GM13977 (cell line): ENCODE measurements around the gene NEK7.
"Not testable (repeated sequence)": the region's sequence is repeated elsewhere in the genome, so short reads cannot be mapped to it uniquely, and the experiment has no call there.

Source experiments
- DNase-seq: peaks from one replicate; pipeline ENCODE4 v3.0.0; 2012; ENCODE audit warnings: low spot score
- CTCF ChIP-seq: IDR thresholded peaks from 2 replicates; pipeline ENCODE4 v1.5.1; 2012; ENCODE audit warnings: mild to moderate bottlenecking, control low read depth; ENCODE audit not compliant: insufficient read depth; ENCODE audit errors: extremely low read depth, missing control alignments
- in situ Hi-C: fragments of 300-500 bp; cut with MboI; formaldehyde crosslinking; loops from one replicate; pipeline ENCODE4 v1.12.0; 2022; ENCODE audit warnings: low sequenced_read_pairs, low pct_unique_long_range_greater_than_20kb, mixed read lengths, inconsistent platforms; ENCODE audit not compliant: unreplicated experiment

The NEK7 gene

GRCh38 chr1:198183605-198184004 lies 26.8 kb downstream of the NEK7 start:
- no peak for DNase-seq
- TF ChIP-seq CTCF, result no peak
- in situ Hi-C loops, result no loop called here

GRCh38 chr1:198184516-198184915 lies 27.7 kb downstream of the NEK7 start:
- in situ Hi-C loops, result no loop called here
- TF ChIP-seq CTCF, result no peak
- no peak for DNase-seq

GRCh38 chr1:198185146-198185545 lies 28.3 kb downstream of the NEK7 start:
- in situ Hi-C loops, result no loop called here
- no peak for DNase-seq
- TF ChIP-seq CTCF, result no peak

DNA sequence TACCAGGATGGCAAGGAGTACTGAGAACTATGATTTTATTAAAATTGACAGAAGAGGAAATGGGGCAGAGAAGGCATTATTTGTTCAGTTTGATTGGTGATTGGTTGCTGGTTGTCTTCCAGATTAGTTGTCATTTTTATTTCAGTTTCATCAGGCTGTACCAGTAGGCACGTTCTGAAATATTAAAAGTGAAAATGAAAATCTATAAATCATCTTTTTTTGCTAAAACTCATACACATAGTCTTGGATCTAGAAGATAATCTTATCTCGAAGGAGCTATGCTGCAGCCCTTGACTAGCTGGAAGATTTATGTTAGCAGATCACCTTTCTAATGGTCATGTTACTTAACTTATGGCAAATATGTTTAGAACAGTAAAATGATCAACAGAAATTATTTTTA lies 29.0 kb downstream of the NEK7 start:
- in situ Hi-C loops, result no loop called here
- DNase-seq, result no peak
- no peak for TF ChIP-seq CTCF

GRCh38 chr1:198186916-198187580 lies 30.2 kb downstream of the NEK7 start:
- no peak for DNase-seq
- in situ Hi-C loops, result no loop called here
- TF ChIP-seq CTCF, result no peak

DNA sequence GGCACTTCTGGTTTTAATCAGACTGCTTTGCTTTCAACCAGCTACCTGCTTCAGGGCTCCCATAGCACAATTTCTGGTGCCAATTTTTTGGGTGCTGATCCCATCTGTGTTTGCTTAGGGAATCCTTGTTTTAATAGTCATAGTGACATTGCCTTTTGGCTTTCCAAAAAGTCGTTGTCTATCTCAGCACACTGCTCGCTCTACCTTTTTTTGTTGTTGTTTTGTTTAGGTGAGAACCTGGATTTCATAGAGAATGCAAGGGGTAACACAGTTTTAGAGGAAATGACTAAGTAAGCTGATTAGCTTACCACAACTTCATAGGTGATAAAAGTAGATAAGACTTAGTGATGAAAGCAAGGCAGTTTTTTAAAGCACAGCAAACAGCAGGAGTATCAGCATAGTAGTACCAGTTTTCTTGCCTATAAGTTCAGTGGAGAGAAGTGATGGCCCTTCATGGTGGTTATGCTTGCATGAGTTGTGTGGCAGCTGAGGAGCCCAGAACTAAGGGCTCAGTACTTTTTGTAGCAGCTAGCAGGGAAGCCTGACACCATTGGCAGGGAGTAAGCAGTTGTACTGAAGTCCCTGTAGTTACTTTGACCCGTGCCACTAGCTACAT lies 31.3 kb downstream of the NEK7 start:
- TF ChIP-seq CTCF, result no peak
- in situ Hi-C loops, result no loop called here
- no peak for DNase-seq

- in situ Hi-C loops, result no loop called here
- no peak for TF ChIP-seq CTCF
Measured at GRCh38 chr1:198191117-198191516, 34.3 kb downstream of the NEK7 start.

GRCh38 chr1:198193871-198194270 lies 37.1 kb downstream of the NEK7 start:
- DNase-seq, in situ Hi-C loops: not testable (repeated sequence)

More at GRCh38 chr1:198191117-198191516, 34.3 kb downstream of the NEK7 start:
- DNase-seq, result no peak
